Sciatic nerve (tissue), 2 donors: ENCODE results near the gene KLHL2. TPM values are rescaled to one million over a fixed set of nuclear protein-coding genes. Genes with fewer than 3 reads are reported as not detected.
"Not testable (repeated sequence)": the region's sequence is repeated elsewhere in the genome, so short reads cannot be mapped to it uniquely, and the experiment has no call there.

Experiments
- ATAC-seq: fragments of 200-7000 bp; cut with Tn5 transposase; one replicate; pipeline ENCODE4 v1.9.1; 2020; ENCODE audit warnings: mild to moderate bottlenecking, moderate library complexity
- DNase-seq: peaks from one replicate; pipeline ENCODE4 v3.0.0-alpha.2; 2020; ENCODE audit warnings: low spot score
- intact Hi-C: fragments of 100-400 bp; cut with DNase I; formaldehyde crosslinking; loops from one replicate; pipeline ENCODE4 v1.14.2; 2022
- total RNA-seq: library from RNA; stranded (reverse); fragmentation: NEBNext Ultra II Directional; extraction: Animal tissue kit (Norgen Biotek cat#: 25700); gene quantifications from one replicate; pipeline ENCODE4 v1.2.1, GENCODE V29; 2021
- donor health status: DM: no; HTN: no; CAD: no.
- donor health status: DM: no; HTN: no; CAD: no.

Gene KLHL2
- total RNA-seq, 1 donor from 2014 or later: 30.8 TPM

- intact Hi-C loops: no loop called here
- ATAC-seq (no peak), DNase-seq (no peak)
These were observed 102.1 kb downstream of the KLHL2 start for GRCh38 chr4:165309456-165309855.

GRCh38 chr4:165312506-165312905 is 105.1 kb downstream of the KLHL2 start:
- no peak for DNase-seq
- no peak for ATAC-seq
- intact Hi-C loops: no loop called here

GRCh38 chr4:165319030-165319429 is 111.7 kb downstream of the KLHL2 start:
- no peak for DNase-seq
- intact Hi-C loops: no loop called here
- ATAC-seq: no peak

- intact Hi-C loops: no loop called here
- ATAC-seq (no peak), DNase-seq (no peak)
These were observed 112.1 kb downstream of the KLHL2 start for GRCh38 chr4:165319509-165319908.

- no peak for ATAC-seq
- intact Hi-C loops: no loop called here
These were observed 117.0 kb downstream of the KLHL2 start for GRCh38 chr4:165324236-165324917.

GRCh38 chr4:165324918-165325304 is 117.5 kb downstream of the KLHL2 start:
- DNase-seq: no peak
- intact Hi-C loops: no loop called here
- ATAC-seq: no peak

More at GRCh38 chr4:165324236-165324917, 117.0 kb downstream of the KLHL2 start:
- DNase-seq: no peak

- ATAC-seq: no peak
- intact Hi-C loops: no loop called here
- DNase-seq: no peak
These were observed 118.6 kb downstream of the KLHL2 start for GRCh38 chr4:165325732-165326512.

GRCh38 chr4:165326831-165327210 is 119.5 kb downstream of the KLHL2 start:
- no peak for DNase-seq
- ATAC-seq: peak; percentile 40
- intact Hi-C loops: no loop called here

GRCh38 chr4:165327211-165328100 is 120.1 kb downstream of the KLHL2 start, which contains the start of gene MSMO1:
Gene MSMO1, plus strand, starts transcription at chr4:165327669. Its CDS starts 5,702 bp downstream, at chr4:165333371.
- intact Hi-C loops: no loop called here
- peak; percentile 99 for ATAC-seq
- peak; percentile 99 for DNase-seq

- DNase-seq: no peak
- intact Hi-C loops: no loop called here
- ATAC-seq: no peak
These were observed 120.7 kb downstream of the KLHL2 start for GRCh38 chr4:165328101-165328425.

GRCh38 chr4:165328708-165329107 is 121.3 kb downstream of the KLHL2 start:
- DNase-seq (no peak), ATAC-seq (no peak)
- intact Hi-C loops: no loop called here

GRCh38 chr4:165330071-165330470 is 122.7 kb downstream of the KLHL2 start:
- DNase-seq (no peak), ATAC-seq (no peak)
- intact Hi-C loops: loop anchor here (10.0 kb wide), 1 partner anchor 195 kb away; no protein-coding TSS in a partner anchor

GRCh38 chr4:165330666-165331065 is 123.3 kb downstream of the KLHL2 start:
- intact Hi-C loops: loop anchor here (10.0 kb wide), 1 partner anchor 196 kb away; no protein-coding TSS in a partner anchor
- ATAC-seq (no peak), DNase-seq (no peak)

- DNase-seq (no peak), ATAC-seq (no peak)
- intact Hi-C loops: loop anchor here (10.0 kb wide), 1 partner anchor 197 kb away; no protein-coding TSS in a partner anchor
These were observed 124.0 kb downstream of the KLHL2 start for GRCh38 chr4:165331359-165331758.

- intact Hi-C loops: loop anchor here (10.0 kb wide), 1 partner anchor 197 kb away; no protein-coding TSS in a partner anchor
- DNase-seq (no peak), ATAC-seq (no peak)
These were observed 124.5 kb downstream of the KLHL2 start for GRCh38 chr4:165331823-165332222.

- intact Hi-C loops: loop anchor here (10.0 kb wide), 1 partner anchor 198 kb away; no protein-coding TSS in a partner anchor
- ATAC-seq (no peak), DNase-seq (no peak)
These were observed 125.1 kb downstream of the KLHL2 start for GRCh38 chr4:165332502-165332901.

GRCh38 chr4:165335163-165335703 is 127.9 kb downstream of the KLHL2 start:
- intact Hi-C loops: loop anchor here (10.0 kb wide), 1 partner anchor 200 kb away; no protein-coding TSS in a partner anchor
- DNase-seq: no peak
- ATAC-seq: no peak

- no peak for ATAC-seq
- DNase-seq: no peak
These were observed 129.4 kb downstream of the KLHL2 start for GRCh38 chr4:165336743-165337142.

GRCh38 chr4:165342340-165342739 is 135.0 kb downstream of the KLHL2 start:
- intact Hi-C loops, DNase-seq, ATAC-seq: not testable (repeated sequence)

More at GRCh38 chr4:165336743-165337142, 129.4 kb downstream of the KLHL2 start:
- intact Hi-C loops: loop anchor here (10.0 kb wide), 1 partner anchor 202 kb away; no protein-coding TSS in a partner anchor
